ENCODE measurements around the gene SEMA6A. TPM values are rescaled to one million over a fixed set of nuclear protein-coding genes. Genes with fewer than 3 reads are reported as not detected.

The SEMA6A gene
- total and polyA plus RNA-seq, 8 donors, result 8.9 to 24.5 (median 14.1) TPM

DNA sequence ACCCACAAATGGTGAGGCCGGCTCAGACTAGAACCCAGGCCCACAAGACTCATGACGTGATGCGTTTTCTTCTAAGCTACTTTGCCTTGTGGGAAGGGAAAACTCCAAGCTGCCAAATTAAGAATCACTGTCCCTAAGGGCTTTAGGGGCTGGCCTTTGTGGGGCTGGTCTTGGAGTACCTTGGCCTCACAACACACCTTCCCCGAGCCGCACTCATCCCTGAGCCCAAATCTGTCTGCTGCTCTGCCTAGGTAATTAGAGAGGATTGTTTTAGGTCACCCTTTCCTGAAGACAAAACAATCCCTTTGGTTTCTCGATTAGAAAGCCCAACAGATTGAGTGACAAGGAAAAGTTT, 137.3 kb downstream of the SEMA6A start:
- DNase-seq (no peak), FAIRE-seq (no peak), ATAC-seq (no peak)
- Histone ChIP-seq H3K9me3 (no peaks in the 10 kb centered on the region), H3K4me1 (no peaks in the 10 kb centered on the region), H3K27ac (no peak overlapping the region), H3K27me3 (no peaks in the 10 kb centered on the region), H3K36me3 (no peaks in the 10 kb centered on the region), H3K4me3 (no peak overlapping the region)
- intact Hi-C loops (cut with DNase I), result no loop called here
- TF ChIP-seq, protein P1, sequence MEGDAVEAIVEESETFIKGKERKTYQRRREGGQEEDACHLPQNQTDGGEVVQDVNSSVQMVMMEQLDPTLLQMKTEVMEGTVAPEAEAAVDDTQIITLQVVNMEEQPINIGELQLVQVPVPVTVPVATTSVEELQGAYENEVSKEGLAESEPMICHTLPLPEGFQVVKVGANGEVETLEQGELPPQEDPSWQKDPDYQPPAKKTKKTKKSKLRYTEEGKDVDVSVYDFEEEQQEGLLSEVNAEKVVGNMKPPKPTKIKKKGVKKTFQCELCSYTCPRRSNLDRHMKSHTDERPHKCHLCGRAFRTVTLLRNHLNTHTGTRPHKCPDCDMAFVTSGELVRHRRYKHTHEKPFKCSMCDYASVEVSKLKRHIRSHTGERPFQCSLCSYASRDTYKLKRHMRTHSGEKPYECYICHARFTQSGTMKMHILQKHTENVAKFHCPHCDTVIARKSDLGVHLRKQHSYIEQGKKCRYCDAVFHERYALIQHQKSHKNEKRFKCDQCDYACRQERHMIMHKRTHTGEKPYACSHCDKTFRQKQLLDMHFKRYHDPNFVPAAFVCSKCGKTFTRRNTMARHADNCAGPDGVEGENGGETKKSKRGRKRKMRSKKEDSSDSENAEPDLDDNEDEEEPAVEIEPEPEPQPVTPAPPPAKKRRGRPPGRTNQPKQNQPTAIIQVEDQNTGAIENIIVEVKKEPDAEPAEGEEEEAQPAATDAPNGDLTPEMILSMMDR (IDR thresholded peaks at IDR 0.05), result no peak
- WGBS, 2 donors, result 86 to 89% methylated on average over 6 of the region's 6 CpGs

DNA sequence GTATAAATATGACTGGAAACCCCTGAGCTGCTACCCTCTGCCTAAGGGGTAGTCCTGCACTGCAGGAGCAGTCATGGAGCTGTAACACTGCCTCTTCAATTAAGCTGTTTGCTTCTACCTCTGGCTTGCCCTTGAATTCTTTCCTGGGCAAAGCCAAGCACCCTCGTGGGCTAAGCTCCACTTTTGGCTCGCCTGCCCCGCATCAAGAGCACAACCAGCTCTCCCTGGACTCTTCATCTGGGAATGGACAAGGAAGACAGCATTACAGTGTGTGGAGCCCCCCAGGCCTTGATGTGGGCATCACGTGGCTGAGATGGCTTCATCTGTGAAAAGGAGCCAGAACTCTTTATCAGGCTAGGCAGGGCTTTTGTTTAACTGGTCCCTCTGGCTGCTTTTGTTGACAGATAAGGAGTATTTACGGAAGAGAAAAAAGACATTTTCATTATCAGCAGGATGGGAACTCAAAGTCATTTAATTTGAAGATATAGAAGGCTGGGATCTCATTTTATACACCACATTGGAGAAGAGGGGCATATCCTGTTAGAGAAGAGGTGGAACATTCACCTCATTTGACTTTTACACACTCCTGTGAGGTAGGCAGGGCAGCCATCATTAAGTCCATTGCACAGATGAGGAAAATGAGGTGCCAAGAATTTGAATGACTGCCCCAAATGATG, 137.8 kb downstream of the SEMA6A start:
- intact Hi-C loops (cut with DNase I), result no loop called here
- DNase-seq (no peak), FAIRE-seq (no peak), ATAC-seq (no peak)
- H3K27me3 ChIP-seq, result no peaks in the 10 kb centered on the region
- H3K4me3 ChIP-seq, result no peak overlapping the region
- H3K4me1 ChIP-seq, result no peaks in the 10 kb centered on the region
- H3K9me3 ChIP-seq, result no peaks in the 10 kb centered on the region
- no peaks in the 10 kb centered on the region for H3K36me3 ChIP-seq
- WGBS, 2 donors, result 68 to 69% methylated on average over 5 of the region's 5 CpGs
- TF ChIP-seq, protein P1 (IDR thresholded peaks at IDR 0.05), result no peak
- no peak overlapping the region for H3K27ac ChIP-seq

DNA sequence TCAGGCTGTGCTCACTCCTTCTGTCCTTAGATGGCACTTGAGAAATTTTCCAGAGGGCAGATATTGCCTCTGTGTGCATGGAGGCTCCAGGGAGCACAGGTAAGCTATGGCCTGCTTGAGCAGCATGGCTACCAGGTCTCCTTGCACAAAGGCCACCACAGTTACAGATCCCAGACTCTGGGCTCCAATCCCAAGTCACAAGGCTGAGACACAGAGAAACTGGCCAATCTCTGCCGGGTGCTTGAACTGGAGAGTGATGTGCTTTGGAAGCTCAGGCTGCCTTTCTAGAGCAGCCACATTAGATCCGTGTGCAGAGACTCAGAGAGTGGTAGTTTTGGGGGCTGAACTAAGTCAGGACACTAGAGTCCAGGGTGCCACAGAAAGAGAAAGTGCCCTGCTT, 145.7 kb downstream of the SEMA6A start:
- H3K4me1 ChIP-seq, result peaks cover 0 to 4% (median 0%) of the 10 kb centered on the region in 3 donors
- no peaks in the 10 kb centered on the region for H3K36me3 ChIP-seq
- intact Hi-C loops (cut with DNase I), result no loop called here
- TF ChIP-seq, protein P1 (IDR thresholded peaks at IDR 0.05), result no peak
- 67 to 70% methylated on average over 2 of the region's 2 CpGs for WGBS, 2 donors
- H3K27me3 ChIP-seq, result no peaks in the 10 kb centered on the region
- no peak for DNase-seq
- ATAC-seq, result no peak
- no peak overlapping the region for H3K27ac ChIP-seq
- no peaks in the 10 kb centered on the region for H3K9me3 ChIP-seq
- FAIRE-seq, result no peak
- H3K4me3 ChIP-seq, result no peak overlapping the region

DNA sequence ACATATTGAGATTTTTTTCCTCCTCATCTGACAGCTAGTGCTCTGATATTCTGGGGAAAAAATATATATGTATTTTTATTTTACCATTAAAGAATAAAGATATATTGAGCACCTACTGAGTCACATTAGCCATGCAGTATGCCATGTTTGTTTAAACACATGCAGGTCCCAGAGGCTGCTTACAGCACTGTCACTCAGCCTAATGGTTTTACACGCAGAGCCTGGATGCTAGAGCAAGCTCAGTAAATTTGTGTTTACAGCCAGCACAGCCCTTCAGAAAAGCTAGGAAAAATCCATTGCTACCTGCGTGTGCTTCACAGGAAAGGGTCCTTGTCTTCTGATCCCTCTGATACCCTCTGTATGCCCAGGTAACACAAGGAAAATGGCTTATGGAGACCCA, 146.2 kb downstream of the SEMA6A start:
- peaks cover 0 to 4% (median 0%) of the 10 kb centered on the region in 3 donors for H3K4me1 ChIP-seq
- H3K36me3 ChIP-seq, result no peaks in the 10 kb centered on the region
- DNase-seq (no peak), FAIRE-seq (no peak), ATAC-seq (no peak)
- WGBS, 2 donors, result 91 to 100% methylated on average over 2 of the region's 2 CpGs
- intact Hi-C loops (cut with DNase I), result no loop called here
- H3K27me3 ChIP-seq, result no peaks in the 10 kb centered on the region
- H3K27ac ChIP-seq, result no peak overlapping the region
- TF ChIP-seq, protein P1 (IDR thresholded peaks at IDR 0.05), result no peak
- H3K4me3 ChIP-seq, result no peak overlapping the region
- no peaks in the 10 kb centered on the region for H3K9me3 ChIP-seq

DNA sequence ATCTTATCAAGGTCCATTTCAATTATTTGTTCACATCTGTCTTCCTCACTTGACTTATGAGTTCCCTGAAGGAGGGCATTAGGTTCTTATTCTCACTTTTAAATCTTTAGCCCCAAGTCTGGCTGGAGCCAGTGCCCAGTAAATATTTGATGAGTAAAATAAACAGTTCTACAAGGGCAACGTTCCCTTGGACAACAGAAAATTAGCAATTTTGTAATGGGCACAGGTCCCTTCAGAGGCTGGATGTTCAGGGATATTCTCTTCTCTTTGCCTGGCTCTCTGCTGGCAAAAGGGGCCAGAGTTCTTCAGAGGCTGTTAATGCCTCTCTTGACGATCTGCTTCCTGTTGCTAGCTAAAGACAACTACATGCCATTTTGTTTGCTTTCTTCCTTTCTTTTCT, 149.7 kb downstream of the SEMA6A start:
- Histone ChIP-seq H3K9me3 (no peaks in the 10 kb centered on the region), H3K4me1 (peaks cover 0 to 4% (median 0%) of the 10 kb centered on the region in 3 donors), H3K27ac (no peak overlapping the region), H3K36me3 (no peaks in the 10 kb centered on the region), H3K27me3 (no peaks in the 10 kb centered on the region), H3K4me3 (no peak overlapping the region)
- 29 to 38% methylated on average over 2 of the region's 2 CpGs for WGBS, 2 donors
- DNase-seq, result no peak
- TF ChIP-seq, protein P1 (IDR thresholded peaks at IDR 0.05), result no peak
- FAIRE-seq, result no peak
- ATAC-seq, result peak in 1 of 4 donors; percentile 44
- intact Hi-C loops (cut with DNase I), result no loop called here
